Smooth muscle cell (in vitro differentiated cells): ENCODE measurements around the gene LZTS2. TPM values are rescaled to one million over a fixed set of nuclear protein-coding genes. Genes with fewer than 3 reads are reported as not detected.

ENCODE experiments used
- DNase-seq: peaks from one replicate; lab custom pipeline; 2025; ENCODE audit not compliant: unreplicated experiment; lab: John Stamatoyannopoulos, UW
- H2AFZ ChIP-seq: fragments of 200-600 bp; sonication (generic); 2 replicates; pipeline ENCODE4 v1.6.0; 2016; ENCODE audit warnings: antibody characterized with exemption, low read depth, mild to moderate bottlenecking
- H3F3A ChIP-seq: fragments of 200-600 bp; sonication (generic); 2 replicates; pipeline ENCODE4 v1.6.0; 2017; ENCODE audit warnings: antibody characterized with exemption, low read depth
- H3K27ac ChIP-seq: fragments of 200-600 bp; sonication (generic); 2 replicates; pipeline ENCODE4 v1.5.1; 2016; ENCODE audit warnings: low read depth, mild to moderate bottlenecking
- H3K27me3 ChIP-seq: fragments of 200-600 bp; sonication (generic); 2 replicates; pipeline ENCODE4 v1.6.1; 2016; ENCODE audit warnings: low read depth, mild to moderate bottlenecking
- H3K36me3 ChIP-seq: fragments of 200-600 bp; sonication (generic); 2 replicates; pipeline ENCODE4 v1.5.1; 2016; ENCODE audit warnings: low read depth
- H3K4me1 ChIP-seq: fragments of 200-600 bp; sonication (generic); 2 replicates; pipeline ENCODE4 v1.5.1; 2016; ENCODE audit warnings: low read depth
- H3K4me2 ChIP-seq: fragments of 200-600 bp; sonication (generic); 2 replicates; pipeline ENCODE4 v1.6.0; 2016; ENCODE audit warnings: mild to moderate bottlenecking
- H3K4me3 ChIP-seq: fragments of 200-600 bp; sonication (generic); 2 replicates; pipeline ENCODE4 v1.5.1; 2016; ENCODE audit warnings: mild to moderate bottlenecking
- H3K79me2 ChIP-seq: fragments of 200-600 bp; sonication (generic); 2 replicates; pipeline ENCODE4 v1.6.0; 2016; ENCODE audit warnings: low read depth, mild to moderate bottlenecking
- H3K9ac ChIP-seq: fragments of 200-600 bp; sonication (generic); 2 replicates; pipeline ENCODE4 v1.6.0; 2016; ENCODE audit warnings: low read depth
- H3K9me3 ChIP-seq: fragments of 200-600 bp; sonication (generic); replicated peaks from 2 replicates; pipeline ENCODE4 v1.5.1; 2016; ENCODE audit warnings: low read depth
- H4K20me1 ChIP-seq: fragments of 200-600 bp; sonication (generic); 2 replicates; pipeline ENCODE4 v1.6.0; 2016; ENCODE audit warnings: low read depth
- WGBS: methylation state at CpG from one replicate; pipeline ENCODE4 v1.1.7; 2016; ENCODE audit warnings: low lambda C conversion rate; 5-methylcytosine and 5-hydroxymethylcytosine counted together
- polyA plus RNA-seq: library from polyadenylated mRNA; unstranded; fragments of >200 nt; fragmentation: Nextera tagmentation; extraction: Ambion mirVana; gene quantifications from 2 replicates; pipeline ENCODE4 v1.2.1, GENCODE V29; 2016
- total RNA-seq: library from RNA; depleted of rRNA; stranded (reverse); fragments of >200 nt; gene quantifications from 2 replicates; pipeline ENCODE4 v1.2.3, GENCODE V29; 2014
- TF ChIP-seq, protein P1 (sequence below): fragments of 200-600 bp; sonication (generic); IDR thresholded peaks from 2 replicates; pipeline ENCODE4 v1.5.1; 2017; ENCODE audit warnings: borderline replicate concordance, mild to moderate bottlenecking, antibody characterized with exemption; ENCODE audit not compliant: insufficient read depth, poor library complexity, severe bottlenecking

LZTS2 gene
- total and polyA plus RNA-seq, 2 experiments from 2014 or later, result 54.9 to 103 TPM

- H3K4me3 ChIP-seq, result peak overlapping the region; percentile 70
- no peaks in the 10 kb centered on the region for H3K79me2 ChIP-seq
- peaks cover 27% of the 10 kb centered on the region for H3F3A ChIP-seq
- peaks cover 18% of the 10 kb centered on the region for H3K4me1 ChIP-seq
- TF ChIP-seq, protein P1, sequence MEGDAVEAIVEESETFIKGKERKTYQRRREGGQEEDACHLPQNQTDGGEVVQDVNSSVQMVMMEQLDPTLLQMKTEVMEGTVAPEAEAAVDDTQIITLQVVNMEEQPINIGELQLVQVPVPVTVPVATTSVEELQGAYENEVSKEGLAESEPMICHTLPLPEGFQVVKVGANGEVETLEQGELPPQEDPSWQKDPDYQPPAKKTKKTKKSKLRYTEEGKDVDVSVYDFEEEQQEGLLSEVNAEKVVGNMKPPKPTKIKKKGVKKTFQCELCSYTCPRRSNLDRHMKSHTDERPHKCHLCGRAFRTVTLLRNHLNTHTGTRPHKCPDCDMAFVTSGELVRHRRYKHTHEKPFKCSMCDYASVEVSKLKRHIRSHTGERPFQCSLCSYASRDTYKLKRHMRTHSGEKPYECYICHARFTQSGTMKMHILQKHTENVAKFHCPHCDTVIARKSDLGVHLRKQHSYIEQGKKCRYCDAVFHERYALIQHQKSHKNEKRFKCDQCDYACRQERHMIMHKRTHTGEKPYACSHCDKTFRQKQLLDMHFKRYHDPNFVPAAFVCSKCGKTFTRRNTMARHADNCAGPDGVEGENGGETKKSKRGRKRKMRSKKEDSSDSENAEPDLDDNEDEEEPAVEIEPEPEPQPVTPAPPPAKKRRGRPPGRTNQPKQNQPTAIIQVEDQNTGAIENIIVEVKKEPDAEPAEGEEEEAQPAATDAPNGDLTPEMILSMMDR, result no peak
- H3K9ac ChIP-seq, result peak overlapping the region; percentile 95
- H3K27me3 ChIP-seq, result peaks cover 28% of the 10 kb centered on the region
- 4% methylated on average over 39 of the region's 40 CpGs for WGBS
- H4K20me1 ChIP-seq, result no peaks in the 10 kb centered on the region
- H3K27ac ChIP-seq, result peak overlapping the region; percentile 93
- H2AFZ ChIP-seq, result peak overlapping the region; percentile 74
- H3K36me3 ChIP-seq, result peaks cover 2% of the 10 kb centered on the region
- no peaks in the 10 kb centered on the region for H3K9me3 ChIP-seq
- H3K4me2 ChIP-seq, result peak overlapping the region; percentile 86
- peak; percentile 64 for DNase-seq
Measured at GRCh38 chr10:101042667-101043362, 43.2 kb downstream of the LZTS2 start.

DNA sequence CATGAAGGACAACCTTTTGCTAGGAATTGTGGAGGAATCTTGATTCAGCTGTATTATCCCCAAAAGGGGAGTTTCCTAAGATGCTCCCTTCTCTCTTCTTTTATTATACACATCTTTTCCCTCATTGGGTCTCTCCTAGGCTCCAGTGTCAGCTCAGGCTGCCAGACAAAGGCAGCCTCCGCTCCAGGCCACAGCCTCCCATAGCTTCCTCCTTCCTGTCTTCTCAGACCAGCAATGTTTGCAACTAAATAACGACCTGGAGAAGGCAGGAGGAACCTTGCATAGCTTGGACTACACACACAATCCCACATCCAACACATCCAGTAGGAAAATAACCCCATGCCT, 43.7 kb downstream of the LZTS2 start:
- H3F3A ChIP-seq, result peaks cover 27% of the 10 kb centered on the region
- H3K27ac ChIP-seq, result peak overlapping the region; percentile 93
- peak overlapping the region; percentile 74 for H2AFZ ChIP-seq
- peak overlapping the region; percentile 86 for H3K4me2 ChIP-seq
- no peaks in the 10 kb centered on the region for H3K9me3 ChIP-seq
- H4K20me1 ChIP-seq, result no peaks in the 10 kb centered on the region
- H3K79me2 ChIP-seq, result no peaks in the 10 kb centered on the region
- H3K27me3 ChIP-seq, result peaks cover 33% of the 10 kb centered on the region
- H3K4me3 ChIP-seq, result peak overlapping the region; percentile 70
- TF ChIP-seq, protein P1, result no peak
- 36% methylated on average over 2 of the region's 2 CpGs for WGBS
- H3K36me3 ChIP-seq, result no peaks in the 10 kb centered on the region
- no peak for DNase-seq
- H3K9ac ChIP-seq, result peak overlapping the region; percentile 95
- peaks cover 18% of the 10 kb centered on the region for H3K4me1 ChIP-seq

- peaks cover 18% of the 10 kb centered on the region for H3K4me1 ChIP-seq
- no peaks in the 10 kb centered on the region for H4K20me1 ChIP-seq
- peaks cover 41% of the 10 kb centered on the region for H3K27me3 ChIP-seq
- H3K9me3 ChIP-seq, result no peaks in the 10 kb centered on the region
- peaks cover 25% of the 10 kb centered on the region for H3F3A ChIP-seq
- no peak overlapping the region for H3K4me2 ChIP-seq
- no peak overlapping the region for H3K27ac ChIP-seq
- no peak overlapping the region for H3K9ac ChIP-seq
- DNase-seq, result no peak
- no peak overlapping the region for H2AFZ ChIP-seq
- 92% methylated on average over 2 of the region's 2 CpGs for WGBS
- H3K79me2 ChIP-seq, result no peaks in the 10 kb centered on the region
- H3K36me3 ChIP-seq, result no peaks in the 10 kb centered on the region
- TF ChIP-seq, protein P1, result no peak
- no peak overlapping the region for H3K4me3 ChIP-seq
Measured at GRCh38 chr10:101044117-101044516, 44.5 kb downstream of the LZTS2 start.
